Esophagus muscularis mucosa (tissue), 4 donors: Measurements from ENCODE around the gene MRPL41. TPM values are rescaled to one million over a fixed set of nuclear protein-coding genes. Genes with fewer than 3 reads are reported as not detected.

Experiments used
- DNase-seq: peaks from one replicate; pipeline ENCODE4 v3.0.0-alpha.2; 2017; ENCODE audit errors: extremely low spot score
- H3K27ac ChIP-seq, 4 donors: fragments of 200-600 bp; sonication (generic); replicated peaks in 1 of 4; 1 replicate in 3 of 4; 2 replicates in 1 of 4; pipeline ENCODE4 v1.5.1; 2016 to 2019; ENCODE audit warnings: mild to moderate bottlenecking in 1 of 4
- H3K27me3 ChIP-seq, 4 donors: fragments of 200-600 bp; sonication (generic); one replicate each; pipeline versions ENCODE4 v1.5.1 to v1.6.0; 2016 to 2019
- H3K36me3 ChIP-seq, 4 donors: fragments of 200-600 bp; sonication (generic); one replicate each; pipeline ENCODE4 v1.5.1; 2016 to 2019
- H3K4me1 ChIP-seq, 4 donors: fragments of 200-600 bp; sonication (generic); one replicate each; pipeline ENCODE4 v1.5.1; 2016 to 2019
- H3K4me3 ChIP-seq, 4 donors: fragments of 200-600 bp; sonication (generic); 1 replicate in 2 of 4; 2 replicates in 2 of 4; pipeline ENCODE4 v1.5.1; 2016 to 2019; ENCODE audit warnings: mild to moderate bottlenecking in 4 of 4, moderate library complexity in 1 of 4
- H3K9me3 ChIP-seq, 4 donors: fragments of 200-600 bp; sonication (generic); 1 replicate in 3 of 4; 2 replicates in 1 of 4; pipeline ENCODE4 v1.5.1; 2016 to 2019
- EP300 ChIP-seq: sonication (generic); formaldehyde crosslinking; IDR thresholded peaks from one replicate; pipeline ENCODE4 v1.6.1; 2017; ENCODE audit warnings: antibody characterized with exemption
- POLR2A ChIP-seq: fragments of 450-650 bp; IDR thresholded peaks from one replicate; pipeline ENCODE4 v1.6.1; 2017; ENCODE audit warnings: antibody characterized with exemption, moderate library complexity, mild to moderate bottlenecking, low read depth
- POLR2AphosphoS5 ChIP-seq, 2 donors: sonication (generic); formaldehyde crosslinking; IDR thresholded peaks; one replicate each; pipeline ENCODE4 v1.6.1; 2017; ENCODE audit warnings: antibody characterized with exemption in 2 of 2
- WGBS: methylation state at CpG from one replicate; pipeline ENCODE4 v1.1.5; 2018; 5-methylcytosine and 5-hydroxymethylcytosine counted together
- intact Hi-C: fragments of 100-400 bp; cut with DNase I; formaldehyde crosslinking; loops from one replicate; pipeline ENCODE4 v1.15.1; 2023
- total RNA-seq, 4 donors: library from RNA; depleted of rRNA; stranded (reverse); fragments of >200 nt; gene quantifications; one replicate each; pipeline versions ENCODE4 v1.1.0 to v1.2.1, GENCODE V29; 2016
- TF ChIP-seq, protein P1 (sequence below), 3 experiments: fragments of 200-600 bp in 2 of 3; fragments of 450-650 bp in 1 of 3; sonication (generic) in 2 of 3; IDR thresholded peaks; one replicate each; pipeline ENCODE4 v1.5.1; 2017 to 2019; ENCODE audit warnings: antibody characterized with exemption in 3 of 3, mild to moderate bottlenecking in 2 of 3, moderate library complexity in 1 of 3

MRPL41 gene
- total RNA-seq, 4 donors from 2014 or later = 59.8 to 83.8 (median 78.2) TPM

- intact Hi-C loops = loop anchor here (10.0 kb wide), 3 partner anchors 56 to 226 kb away; partner anchors contain the start of genes EXD3 and NOXA1
- no peaks in the 10 kb centered on the region for H3K27me3 ChIP-seq
- no peaks in the 10 kb centered on the region for H3K9me3 ChIP-seq
- H3K4me3 ChIP-seq = no peak overlapping the region
- peaks cover 0 to 21% (median 10%) of the 10 kb centered on the region in 4 donors for H3K36me3 ChIP-seq
- no peak overlapping the region for H3K27ac ChIP-seq
- WGBS = 95% methylated on average over 9 of the region's 30 CpGs
- H3K4me1 ChIP-seq = peaks cover 0 to 4% (median 2%) of the 10 kb centered on the region in 4 donors
- TF ChIP-seq, protein P1, sequence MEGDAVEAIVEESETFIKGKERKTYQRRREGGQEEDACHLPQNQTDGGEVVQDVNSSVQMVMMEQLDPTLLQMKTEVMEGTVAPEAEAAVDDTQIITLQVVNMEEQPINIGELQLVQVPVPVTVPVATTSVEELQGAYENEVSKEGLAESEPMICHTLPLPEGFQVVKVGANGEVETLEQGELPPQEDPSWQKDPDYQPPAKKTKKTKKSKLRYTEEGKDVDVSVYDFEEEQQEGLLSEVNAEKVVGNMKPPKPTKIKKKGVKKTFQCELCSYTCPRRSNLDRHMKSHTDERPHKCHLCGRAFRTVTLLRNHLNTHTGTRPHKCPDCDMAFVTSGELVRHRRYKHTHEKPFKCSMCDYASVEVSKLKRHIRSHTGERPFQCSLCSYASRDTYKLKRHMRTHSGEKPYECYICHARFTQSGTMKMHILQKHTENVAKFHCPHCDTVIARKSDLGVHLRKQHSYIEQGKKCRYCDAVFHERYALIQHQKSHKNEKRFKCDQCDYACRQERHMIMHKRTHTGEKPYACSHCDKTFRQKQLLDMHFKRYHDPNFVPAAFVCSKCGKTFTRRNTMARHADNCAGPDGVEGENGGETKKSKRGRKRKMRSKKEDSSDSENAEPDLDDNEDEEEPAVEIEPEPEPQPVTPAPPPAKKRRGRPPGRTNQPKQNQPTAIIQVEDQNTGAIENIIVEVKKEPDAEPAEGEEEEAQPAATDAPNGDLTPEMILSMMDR (IDR thresholded peaks at IDR 0.05) = no peak
- TF ChIP-seq POLR2AphosphoS5 (IDR thresholded peaks at IDR 0.05) = no peak
- TF ChIP-seq POLR2A = no peak
- no peak for TF ChIP-seq EP300
- DNase-seq = no peak
Observed at GRCh38 chr9:137520614-137521404, 30.9 kb upstream of the MRPL41 start.

DNA sequence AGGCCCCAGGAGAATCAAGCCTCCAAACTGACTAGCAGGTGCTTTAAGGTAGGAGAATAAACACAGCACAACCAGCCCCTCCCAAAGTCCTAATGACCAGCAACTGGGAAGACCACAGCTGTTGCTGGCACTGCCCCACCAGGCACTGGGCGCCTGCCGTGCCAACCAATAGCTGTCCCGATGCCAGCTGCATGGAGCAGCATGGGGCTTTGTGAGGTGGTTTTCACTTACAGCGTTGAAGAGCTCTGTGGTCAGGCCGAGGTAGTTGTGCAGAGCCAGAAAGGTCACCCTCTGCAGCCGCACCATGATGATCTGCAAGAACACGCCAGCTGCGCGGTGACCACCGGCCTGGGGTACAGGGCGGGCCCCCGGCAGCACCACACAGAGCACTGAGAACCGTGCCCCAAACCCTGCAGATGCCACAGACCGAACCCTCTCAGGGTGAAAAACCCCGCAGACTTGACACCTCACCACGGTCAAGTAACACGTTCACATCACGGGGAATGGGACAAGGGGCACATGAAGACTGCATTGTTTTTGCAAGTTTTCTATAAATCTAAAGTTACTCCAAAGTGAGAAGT is 30.2 kb upstream of the MRPL41 start:
- intact Hi-C loops = loop anchor here (10.0 kb wide), 3 partner anchors 57 to 227 kb away; partner anchors contain the start of genes EXD3 and NOXA1
- Histone ChIP-seq H3K4me1 (peaks cover 0 to 4% (median 2%) of the 10 kb centered on the region in 4 donors), H3K27ac (no peak overlapping the region), H3K27me3 (no peaks in the 10 kb centered on the region), H3K9me3 (no peaks in the 10 kb centered on the region), H3K4me3 (no peak overlapping the region), H3K36me3 (peaks cover 0 to 21% (median 10%) of the 10 kb centered on the region in 4 donors)
- whole genome bisulfite sequencing = 97% methylated on average over 11 of the region's 18 CpGs
- TF ChIP-seq POLR2A (no peak), EP300 (no peak), POLR2AphosphoS5 (IDR thresholded peaks at IDR 0.05) (no peak)
- TF ChIP-seq, protein P1 (IDR thresholded peaks at IDR 0.05) = no peak
- DNase-seq = no peak

- H3K27me3 ChIP-seq = no peaks in the 10 kb centered on the region
- peaks cover 0 to 21% (median 10%) of the 10 kb centered on the region in 4 donors for H3K36me3 ChIP-seq
- peaks cover 0 to 4% (median 2%) of the 10 kb centered on the region in 4 donors for H3K4me1 ChIP-seq
- no peak overlapping the region for H3K27ac ChIP-seq
- H3K9me3 ChIP-seq = no peaks in the 10 kb centered on the region
- intact Hi-C loops = loop anchor here (10.0 kb wide), 3 partner anchors 58 to 228 kb away; partner anchors contain the start of genes EXD3 and NOXA1
- H3K4me3 ChIP-seq = no peak overlapping the region
- TF ChIP-seq POLR2AphosphoS5 (IDR thresholded peaks at IDR 0.05) (no peak), POLR2A (no peak), EP300 (no peak)
- TF ChIP-seq, protein P1 (IDR thresholded peaks at IDR 0.05) = no peak
- 94% methylated on average over 22 of the region's 36 CpGs for WGBS
- no peak for DNase-seq
Observed at GRCh38 chr9:137522746-137523455, 28.8 kb upstream of the MRPL41 start.

DNA sequence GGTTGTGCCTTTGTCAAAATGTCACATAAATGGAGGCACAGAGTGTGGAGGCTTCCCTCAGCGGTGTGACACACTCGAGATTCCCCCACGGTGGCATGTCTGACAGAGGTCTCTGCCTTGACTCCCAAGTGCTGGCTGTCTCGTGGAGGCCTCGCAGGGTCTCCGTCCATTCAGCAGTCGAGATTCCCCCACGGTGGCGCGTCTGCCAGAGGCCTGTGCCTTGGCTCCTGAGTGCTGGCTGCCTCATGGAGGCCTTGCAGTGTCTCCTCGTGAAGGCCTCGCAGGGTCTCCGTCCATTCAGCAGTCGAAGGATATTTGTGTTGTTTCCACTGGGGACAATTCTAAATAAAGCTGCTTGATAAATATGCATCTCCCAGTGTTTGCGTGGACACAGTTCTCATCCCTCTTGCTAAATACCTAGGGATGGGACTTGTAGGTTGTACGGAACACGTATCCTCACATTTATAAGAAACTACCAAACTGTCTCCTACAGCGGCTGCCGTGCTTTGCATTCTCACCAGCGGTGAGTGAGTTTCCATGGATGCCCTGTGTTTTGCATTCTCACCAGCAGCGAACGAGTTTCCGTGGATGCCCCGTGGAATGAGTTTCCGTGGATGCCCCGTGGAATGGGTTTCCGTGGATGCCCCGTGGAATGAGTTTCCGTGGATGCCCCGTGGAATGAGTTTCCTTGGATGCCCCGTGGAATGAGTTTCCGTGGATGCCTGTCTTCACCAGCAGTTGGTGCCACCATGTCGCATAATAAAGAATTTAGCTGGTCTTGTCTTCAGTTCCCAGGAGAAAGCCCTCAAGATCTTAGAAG is 27.3 kb upstream of the MRPL41 start:
- DNase-seq = no peak
- intact Hi-C loops = loop anchor here (10.0 kb wide), 3 partner anchors 60 to 230 kb away; partner anchors contain the start of genes EXD3 and NOXA1
- no peak overlapping the region for H3K27ac ChIP-seq
- TF ChIP-seq EP300 (no peak), POLR2A (no peak), POLR2AphosphoS5 (IDR thresholded peaks at IDR 0.05) (no peak)
- TF ChIP-seq, protein P1 (IDR thresholded peaks at IDR 0.05) = no peak
- peaks cover 0 to 21% (median 9%) of the 10 kb centered on the region in 4 donors for H3K36me3 ChIP-seq
- no peak overlapping the region for H3K4me3 ChIP-seq
- H3K9me3 ChIP-seq = no peaks in the 10 kb centered on the region
- no peaks in the 10 kb centered on the region for H3K27me3 ChIP-seq
- WGBS = 95% methylated on average over 24 of the region's 33 CpGs
- peaks cover 0 to 4% (median 2%) of the 10 kb centered on the region in 4 donors for H3K4me1 ChIP-seq
